Measurements from ENCODE around the gene TSPAN18.

Gene TSPAN18

GRCh38 chr11:44778195-44779100 is 51.7 kb downstream of the TSPAN18 start:
- no peak for DNase-seq

- no peak for DNase-seq
These were observed 53.2 kb downstream of the TSPAN18 start for GRCh38 chr11:44779736-44780520.

- no peak for DNase-seq
These were observed 54.3 kb downstream of the TSPAN18 start for GRCh38 chr11:44780940-44781631.

GRCh38 chr11:44781655-44782054 is 54.9 kb downstream of the TSPAN18 start:
- no peak for DNase-seq

GRCh38 chr11:44782478-44782877 is 55.7 kb downstream of the TSPAN18 start:
- DNase-seq = no peak

GRCh38 chr11:44784436-44784760 is 57.6 kb downstream of the TSPAN18 start:
- no peak for DNase-seq

DNA sequence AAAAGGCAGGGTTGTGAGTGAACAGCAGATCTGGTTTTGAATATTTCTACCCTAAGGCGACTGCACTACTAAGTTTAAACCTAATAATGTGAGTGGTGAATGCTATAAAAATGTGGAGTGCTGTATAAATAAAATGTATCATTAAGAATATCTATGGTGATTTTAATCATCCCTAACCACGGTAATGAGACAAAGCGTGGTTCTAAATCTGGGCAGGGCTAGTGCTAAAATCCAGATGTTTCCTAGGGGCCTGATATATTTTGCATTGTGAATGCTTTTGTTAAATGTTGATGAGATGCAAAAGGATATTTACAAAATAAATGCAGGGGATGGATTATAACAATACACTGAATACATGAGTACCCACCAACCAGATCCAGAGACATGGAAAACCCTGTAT is 58.1 kb downstream of the TSPAN18 start:
- DNase-seq = no peak

DNA sequence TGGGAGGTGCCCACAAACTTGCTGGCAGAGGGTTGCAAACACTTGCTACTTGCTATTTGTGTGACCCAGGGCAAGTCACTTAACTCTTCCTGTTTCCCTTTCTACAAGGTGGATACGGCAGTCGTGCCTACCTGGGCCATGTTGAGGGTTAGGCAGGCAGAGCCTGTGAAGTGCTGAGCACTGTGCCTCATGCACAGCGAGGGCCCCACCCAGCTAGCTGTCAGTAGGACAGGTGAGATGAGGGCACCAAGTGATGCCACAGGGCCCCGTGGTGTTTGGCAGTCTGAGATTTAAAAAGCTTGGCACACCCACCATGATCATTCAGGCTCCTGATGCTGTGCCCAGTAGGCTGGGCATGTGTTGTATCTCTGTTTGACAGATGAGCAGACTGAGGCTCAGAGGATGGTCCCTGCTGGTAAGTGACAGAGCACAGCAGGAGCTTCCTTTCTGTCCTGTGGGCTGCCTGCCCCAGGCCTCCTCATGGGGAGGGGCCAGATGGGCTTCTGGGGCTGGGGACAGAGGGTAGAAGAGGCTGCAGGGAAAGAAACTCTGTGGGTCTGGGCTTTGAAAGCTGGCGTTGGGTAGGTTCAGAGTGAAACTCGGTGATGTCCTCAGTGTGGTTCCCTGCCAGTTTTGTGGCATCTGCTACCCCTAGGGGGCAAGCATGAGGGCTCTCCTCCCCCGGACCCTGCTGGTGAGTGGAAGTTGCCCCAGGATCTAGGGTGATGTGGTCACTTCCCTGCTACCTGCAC is 59.3 kb downstream of the TSPAN18 start:
- no peak for DNase-seq

DNA sequence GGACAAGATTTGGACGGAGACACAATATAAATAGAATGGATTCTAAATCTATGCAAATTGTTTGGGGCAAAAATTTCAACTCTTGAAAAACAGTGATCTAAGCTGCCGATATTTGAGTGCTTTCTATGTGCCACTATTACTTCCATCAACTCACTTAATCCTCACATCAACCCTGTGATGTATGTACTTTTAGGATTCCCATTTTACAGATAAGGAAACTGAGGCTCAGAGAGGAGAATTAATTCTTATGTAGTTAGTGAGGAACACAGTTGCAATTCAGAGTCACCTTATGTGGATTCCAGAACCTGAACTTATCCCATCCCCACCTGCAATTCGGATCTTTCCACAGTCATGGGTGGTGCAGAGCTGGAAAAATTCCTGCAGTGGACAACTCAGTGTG is 60.3 kb downstream of the TSPAN18 start:
- DNase-seq = no peak

- no peak for DNase-seq
These were observed 61.2 kb downstream of the TSPAN18 start for GRCh38 chr11:44787981-44788380.

DNA sequence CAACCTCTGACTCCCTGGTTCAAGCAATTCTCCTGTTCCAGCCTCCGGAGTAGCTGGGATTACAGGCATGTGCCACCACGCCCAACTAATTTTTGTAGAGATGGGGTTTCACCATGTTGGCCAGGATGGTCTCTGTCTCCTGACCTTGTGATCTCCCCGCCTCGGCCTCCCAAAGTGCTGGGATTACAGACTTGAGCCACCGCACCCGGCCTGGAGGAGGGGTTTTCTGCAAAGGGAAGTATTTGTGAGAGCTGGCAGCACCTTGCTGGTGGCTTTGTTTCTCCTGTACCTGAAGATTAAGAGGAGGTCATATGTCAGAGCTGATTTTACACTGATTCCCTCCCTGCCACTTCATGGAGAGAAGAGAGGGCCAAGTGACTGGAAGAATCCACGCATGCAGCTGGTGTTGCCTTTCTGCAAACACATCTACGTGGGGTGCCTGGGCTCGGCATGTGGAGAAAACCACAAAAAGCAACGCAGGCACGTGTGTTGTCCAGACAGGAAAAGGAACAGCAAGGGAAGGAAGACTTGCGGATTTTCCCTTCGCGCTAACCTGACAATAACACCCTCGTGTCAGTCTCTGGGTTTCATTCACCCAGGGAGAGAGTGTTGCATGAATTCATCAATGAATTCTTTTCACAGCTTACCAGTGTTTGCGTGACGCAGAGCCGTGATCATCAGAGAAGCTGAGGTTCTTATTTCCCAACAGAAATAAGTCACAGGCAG is 61.9 kb downstream of the TSPAN18 start:
- no peak for DNase-seq

GRCh38 chr11:44789496-44789895 is 62.7 kb downstream of the TSPAN18 start:
- no peak for DNase-seq

- no peak for DNase-seq
These were observed 63.4 kb downstream of the TSPAN18 start for GRCh38 chr11:44790211-44790610.

DNA sequence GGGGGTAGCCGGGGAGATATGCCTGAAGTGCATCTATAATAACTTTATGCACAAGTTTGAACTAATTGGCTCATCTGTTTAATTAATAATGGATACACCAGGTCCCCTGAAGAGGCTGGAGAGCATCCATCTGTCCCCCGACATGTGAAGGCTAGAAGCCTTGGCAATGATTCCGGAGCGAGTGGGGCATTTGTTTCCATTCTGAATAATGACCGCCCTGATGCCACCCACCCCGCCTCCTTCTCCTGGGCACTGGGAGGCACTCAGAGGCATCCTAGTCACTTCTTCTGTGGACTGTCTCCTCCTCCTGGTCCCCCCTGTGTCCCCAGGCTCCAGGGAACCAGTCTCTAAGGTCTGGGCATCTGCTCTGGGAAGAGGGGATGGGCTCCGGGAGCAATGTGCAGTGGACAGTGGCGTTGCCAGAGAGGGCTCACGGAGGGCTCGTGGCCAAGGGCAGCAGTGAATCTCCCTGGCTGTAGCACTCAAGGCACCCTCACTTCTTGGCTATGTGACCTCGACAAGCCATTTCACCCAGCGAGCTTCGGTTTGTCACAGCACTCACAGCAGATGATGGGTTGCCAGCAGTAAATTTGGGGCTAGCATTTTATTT is 64.7 kb downstream of the TSPAN18 start:
- no peak for DNase-seq

DNA sequence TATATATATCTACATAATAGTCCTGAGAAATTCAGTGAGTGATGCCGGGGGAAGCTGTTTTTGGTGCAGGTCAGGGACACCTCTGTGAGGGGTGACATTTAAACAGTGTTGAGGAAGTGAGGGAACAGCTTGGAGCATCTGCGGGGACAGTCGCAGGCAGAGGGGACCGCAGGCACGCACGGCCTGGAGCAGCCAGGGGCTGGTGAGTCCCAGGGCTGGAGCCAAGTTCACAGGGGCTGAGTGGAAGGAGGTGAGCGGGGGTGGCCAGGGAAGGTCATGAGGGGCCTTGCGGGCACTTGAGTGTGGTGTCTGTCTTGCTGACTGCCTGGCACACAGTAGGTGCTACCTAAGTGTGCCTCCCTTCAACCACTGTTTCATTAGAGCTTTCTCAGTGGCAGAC is 65.4 kb downstream of the TSPAN18 start:
- DNase-seq = no peak

DNA sequence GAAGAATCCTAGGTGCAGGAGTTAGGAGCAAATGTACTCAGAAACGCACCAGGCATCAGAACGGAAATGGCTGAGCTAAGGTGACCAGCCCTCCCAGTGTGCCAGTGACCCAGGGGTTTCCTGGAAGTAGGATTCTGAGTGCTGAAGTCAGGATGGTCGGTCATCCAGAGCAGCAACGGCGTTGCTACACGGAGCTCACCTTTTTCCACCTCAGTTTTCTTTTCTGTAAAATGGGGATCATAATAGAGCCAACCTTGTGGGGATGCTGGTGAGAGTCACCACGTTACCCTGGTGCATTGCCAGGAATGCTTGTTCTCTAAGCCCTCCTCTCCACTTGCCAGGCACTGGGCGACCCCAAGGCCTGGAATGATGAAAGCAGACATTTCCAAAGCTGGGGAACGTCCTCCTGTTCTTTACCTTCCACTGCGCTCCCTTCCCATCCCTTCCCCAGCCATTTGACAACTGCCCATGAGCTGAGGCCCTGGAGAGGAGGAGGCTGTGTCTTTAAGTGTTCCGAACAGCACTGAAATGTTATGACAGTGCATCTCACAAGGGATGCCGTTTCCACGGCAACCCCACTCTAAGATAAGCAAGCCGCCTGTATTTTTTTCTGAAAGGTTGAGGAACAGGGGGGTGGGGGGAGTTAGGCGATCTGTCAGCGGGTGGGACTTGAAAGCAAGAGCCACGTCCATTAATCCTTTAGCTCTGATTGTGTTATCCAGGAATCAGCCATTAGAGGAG is 66.8 kb downstream of the TSPAN18 start:
- DNase-seq = no peak

DNA sequence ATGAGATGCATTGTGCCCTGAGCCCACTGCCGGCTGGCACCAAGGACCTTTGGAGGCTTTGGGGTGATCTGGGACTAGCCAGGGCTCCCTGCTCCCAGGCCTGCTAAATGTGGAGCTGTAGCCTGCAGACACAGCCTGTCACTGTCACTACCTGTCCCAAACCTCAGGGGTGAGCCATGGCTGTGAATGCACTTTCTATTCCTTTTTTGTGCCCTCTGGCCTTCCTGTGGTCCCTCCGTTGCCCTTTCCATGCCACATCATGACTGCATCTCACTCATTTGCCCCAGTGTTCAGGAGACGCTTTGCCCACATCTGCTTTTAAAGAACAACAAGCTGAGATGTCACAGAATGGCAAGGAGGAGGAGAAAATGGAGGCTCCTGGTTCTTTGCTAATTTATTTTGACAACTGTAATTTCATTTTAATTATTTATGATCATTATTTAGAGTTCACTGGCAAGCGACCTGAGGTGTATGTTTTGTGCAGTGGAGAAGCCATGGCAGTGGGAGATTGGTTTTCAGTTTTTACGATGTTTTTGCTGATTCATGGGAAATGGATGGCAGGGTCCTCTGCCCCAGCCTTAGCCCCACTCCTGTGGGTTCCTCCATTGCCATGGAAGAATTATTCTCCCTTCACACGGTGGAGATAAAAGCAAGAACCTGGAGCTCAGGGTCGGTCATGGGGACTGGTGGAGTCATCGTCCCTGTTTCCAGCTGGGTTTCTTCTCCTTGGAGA is 69.2 kb downstream of the TSPAN18 start:
- DNase-seq = no peak

GRCh38 chr11:44797051-44797450 is 70.3 kb downstream of the TSPAN18 start:
- DNase-seq = no peak

DNA sequence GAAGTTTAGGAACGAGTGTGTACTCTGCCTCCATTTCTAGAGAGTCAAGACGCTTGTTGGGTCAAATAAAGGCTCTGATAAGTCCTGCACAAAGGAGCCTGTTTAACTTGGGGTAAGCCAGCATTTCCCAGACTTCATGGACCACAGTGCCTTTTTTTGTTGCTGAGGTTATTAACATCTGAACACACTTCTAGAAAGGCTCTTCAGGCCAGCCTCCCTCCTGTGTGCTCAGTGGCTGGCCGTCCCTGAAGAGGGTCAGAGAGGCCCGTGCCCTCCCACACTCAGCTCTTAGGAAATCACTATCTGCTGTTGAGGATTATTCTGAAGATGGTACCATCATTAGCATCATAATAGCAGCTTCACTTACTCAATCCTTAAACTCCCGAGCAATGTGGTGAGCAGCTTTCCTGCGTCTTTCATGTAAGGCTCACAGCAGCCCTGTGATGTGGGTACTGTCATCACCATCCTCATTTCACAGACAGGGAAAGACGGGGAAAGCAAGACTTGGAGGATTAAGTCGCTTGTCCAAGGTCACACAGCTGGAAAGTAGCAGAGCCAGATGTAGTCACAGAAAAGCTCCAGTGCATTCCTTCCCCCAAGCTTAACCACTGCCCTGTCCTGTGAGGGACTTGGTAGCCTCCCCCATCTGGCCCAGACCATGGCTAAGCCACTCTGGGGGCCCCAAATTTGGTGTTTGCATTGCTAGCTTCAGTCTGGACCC is 71.3 kb downstream of the TSPAN18 start:
- DNase-seq = no peak

GRCh38 chr11:44798607-44798972 is 71.8 kb downstream of the TSPAN18 start:
- no peak for DNase-seq

All from T-helper 1 cell (primary cell).